Coronary artery (tissue), 2 donors: Measurements from ENCODE around the gene USP7.

Experiments
- DNase-seq: peaks from one replicate; pipeline ENCODE4 v3.0.0-alpha.2; 2017; ENCODE audit warnings: low spot score
- H3K27ac ChIP-seq, 2 donors: fragments of 200-600 bp; sonication (generic); one replicate each; pipeline ENCODE4 v1.5.1; 2016 to 2019
- H3K4me3 ChIP-seq: fragments of 200-600 bp; sonication (generic); 2 replicates; pipeline ENCODE4 v1.5.1; 2016; ENCODE audit warnings: mild to moderate bottlenecking, moderate library complexity
- TF ChIP-seq, protein P1 (sequence below): fragments of 200-600 bp; sonication (generic); IDR thresholded peaks from one replicate; pipeline ENCODE4 v1.5.1; 2019; ENCODE audit warnings: antibody characterized with exemption

USP7 gene

DNA sequence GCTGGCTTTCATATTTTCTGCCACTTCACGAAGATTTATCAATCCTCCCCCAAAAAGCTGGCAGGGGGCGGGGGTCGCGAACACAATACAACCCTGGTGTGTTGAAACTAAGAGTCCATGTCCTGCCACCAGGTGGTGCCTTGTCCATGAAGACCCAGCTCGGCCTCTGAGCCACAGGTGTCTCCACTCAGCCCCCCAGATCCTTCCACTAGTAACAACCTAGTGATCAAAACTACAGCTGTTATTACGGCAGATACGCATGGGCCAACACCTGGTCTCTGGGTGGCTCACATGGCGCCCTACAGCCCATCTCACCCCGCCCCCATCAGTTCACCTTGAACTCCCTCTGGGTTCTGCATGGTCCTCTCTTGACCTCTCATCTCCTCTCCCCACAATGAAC, 27.7 kb downstream of the USP7 start:
- Histone ChIP-seq H3K27ac (no peak overlapping the region), H3K4me3 (no peak overlapping the region)
- TF ChIP-seq, protein P1, sequence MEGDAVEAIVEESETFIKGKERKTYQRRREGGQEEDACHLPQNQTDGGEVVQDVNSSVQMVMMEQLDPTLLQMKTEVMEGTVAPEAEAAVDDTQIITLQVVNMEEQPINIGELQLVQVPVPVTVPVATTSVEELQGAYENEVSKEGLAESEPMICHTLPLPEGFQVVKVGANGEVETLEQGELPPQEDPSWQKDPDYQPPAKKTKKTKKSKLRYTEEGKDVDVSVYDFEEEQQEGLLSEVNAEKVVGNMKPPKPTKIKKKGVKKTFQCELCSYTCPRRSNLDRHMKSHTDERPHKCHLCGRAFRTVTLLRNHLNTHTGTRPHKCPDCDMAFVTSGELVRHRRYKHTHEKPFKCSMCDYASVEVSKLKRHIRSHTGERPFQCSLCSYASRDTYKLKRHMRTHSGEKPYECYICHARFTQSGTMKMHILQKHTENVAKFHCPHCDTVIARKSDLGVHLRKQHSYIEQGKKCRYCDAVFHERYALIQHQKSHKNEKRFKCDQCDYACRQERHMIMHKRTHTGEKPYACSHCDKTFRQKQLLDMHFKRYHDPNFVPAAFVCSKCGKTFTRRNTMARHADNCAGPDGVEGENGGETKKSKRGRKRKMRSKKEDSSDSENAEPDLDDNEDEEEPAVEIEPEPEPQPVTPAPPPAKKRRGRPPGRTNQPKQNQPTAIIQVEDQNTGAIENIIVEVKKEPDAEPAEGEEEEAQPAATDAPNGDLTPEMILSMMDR, result peak; percentile 2
- no peak for DNase-seq

DNA sequence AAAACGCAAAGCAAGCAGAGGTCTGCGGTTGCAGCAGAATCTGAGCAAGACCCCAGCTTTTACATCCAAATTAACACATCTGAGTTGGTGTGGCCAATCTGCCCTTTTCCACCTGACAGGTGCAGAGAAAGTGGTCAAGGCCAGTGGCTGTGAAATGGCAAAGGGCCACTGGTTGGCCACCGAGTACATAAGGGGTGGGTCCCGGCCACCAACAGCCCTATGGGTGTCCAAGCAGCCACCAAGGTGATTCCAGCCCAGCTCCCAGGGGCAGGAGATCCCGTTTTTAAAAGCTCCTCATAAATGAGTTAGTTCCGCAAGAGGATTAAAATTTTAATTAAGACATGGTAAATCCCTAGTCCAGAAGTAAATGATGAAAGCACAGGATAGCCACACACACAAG, 29.1 kb downstream of the USP7 start:
- Histone ChIP-seq H3K4me3 (no peak overlapping the region), H3K27ac (no peak overlapping the region)
- TF ChIP-seq, protein P1, result no peak
- DNase-seq, result no peak

DNA sequence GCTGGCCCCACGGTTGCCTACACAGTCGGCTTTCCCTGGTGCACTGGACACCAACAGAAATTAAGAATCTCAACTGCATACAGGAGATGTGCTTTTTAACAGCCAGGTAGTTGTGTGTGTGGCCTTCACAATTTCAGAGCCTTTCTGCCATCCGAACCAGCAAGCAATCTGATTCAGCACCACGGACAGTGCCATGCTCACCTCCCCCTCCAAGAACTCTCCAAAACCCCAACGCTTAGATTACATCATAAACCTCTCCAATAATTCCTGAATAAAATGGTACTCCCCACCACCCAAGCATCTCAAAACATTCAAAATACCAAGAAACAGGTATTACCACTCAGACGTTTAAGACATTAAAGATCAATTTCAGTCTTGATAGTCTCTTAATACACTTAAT, 31.8 kb downstream of the USP7 start:
- no peak for DNase-seq
- Histone ChIP-seq H3K27ac (no peak overlapping the region), H3K4me3 (no peak overlapping the region)
- TF ChIP-seq, protein P1, result no peak

DNA sequence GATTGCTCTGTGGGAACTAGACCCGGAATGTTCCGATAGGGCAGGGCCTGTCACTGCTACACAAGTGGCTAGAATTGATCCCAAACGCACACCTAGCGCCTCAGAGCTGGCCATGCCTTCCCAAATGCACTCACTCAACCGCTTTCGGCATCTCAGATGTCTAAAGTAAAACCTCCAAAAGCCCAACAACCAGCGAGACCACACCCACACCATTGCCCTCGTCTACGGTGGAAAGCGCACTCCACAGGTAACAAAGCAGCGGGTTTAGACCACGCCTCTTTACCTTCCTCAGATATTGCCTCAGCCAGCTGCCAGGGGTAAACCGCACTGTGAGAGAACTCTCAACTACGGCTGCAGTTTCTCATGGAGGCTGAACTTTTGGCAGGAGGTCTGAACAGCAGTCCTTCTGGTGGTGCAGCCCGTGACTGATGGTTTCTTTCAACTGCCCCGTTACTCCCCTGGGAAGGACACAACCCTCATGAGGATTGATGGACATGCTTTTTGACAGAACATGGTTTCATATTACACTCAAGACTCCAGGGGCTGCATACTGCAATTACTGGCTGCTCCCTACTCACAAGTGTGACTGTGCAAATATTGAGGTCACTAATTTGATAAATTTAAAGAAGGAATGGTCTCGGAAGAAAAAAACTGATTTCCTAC, 34.5 kb downstream of the USP7 start:
- no peak overlapping the region for H3K4me3 ChIP-seq
- TF ChIP-seq, protein P1, result no peak
- DNase-seq, result no peak
- H3K27ac ChIP-seq, result no peak overlapping the region

DNA sequence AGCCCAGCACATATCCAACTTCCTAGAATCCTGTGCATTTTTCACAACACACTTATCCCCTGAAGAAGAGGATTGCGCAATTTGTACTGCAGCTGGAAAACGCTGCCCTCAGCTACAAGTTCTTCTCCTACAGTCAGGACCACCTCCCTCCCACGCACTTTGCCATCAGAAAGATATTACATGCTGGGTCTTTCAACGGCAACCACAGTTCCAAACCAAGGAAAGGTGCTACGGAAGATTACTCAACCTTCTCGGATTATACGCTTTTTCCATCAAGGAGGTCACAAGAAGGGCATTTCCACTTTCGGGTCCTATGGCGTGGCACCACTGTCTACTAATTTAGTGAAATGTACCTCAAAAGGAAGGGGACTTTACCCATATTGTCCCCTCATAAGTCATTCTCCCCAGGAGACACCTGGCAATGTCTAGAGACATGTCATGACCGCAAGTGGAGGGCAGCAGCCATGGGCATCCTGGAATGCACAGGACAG, 35.2 kb downstream of the USP7 start:
- no peak for DNase-seq
- no peak overlapping the region for H3K27ac ChIP-seq
- TF ChIP-seq, protein P1, result no peak
- H3K4me3 ChIP-seq, result no peak overlapping the region

DNA sequence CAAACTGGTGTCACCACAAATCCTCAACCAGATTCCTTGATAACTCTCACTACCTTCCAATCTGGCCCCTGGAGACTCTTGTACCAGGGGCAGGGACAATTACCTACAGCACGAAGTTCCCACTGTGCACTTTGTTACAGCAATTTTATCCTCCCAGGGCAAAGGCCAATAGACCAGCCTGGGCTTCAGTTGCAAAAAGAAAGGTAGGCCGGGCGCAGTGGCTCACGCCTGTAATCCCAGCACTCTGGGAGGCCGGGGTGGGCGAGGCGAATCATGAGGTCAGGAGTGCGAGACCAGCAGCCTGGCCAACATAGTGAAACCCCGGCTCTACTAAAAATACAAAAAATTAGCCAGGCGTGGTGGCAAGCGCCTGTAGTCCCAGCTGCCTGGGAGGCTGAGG, 36.9 kb downstream of the USP7 start:
- TF ChIP-seq, protein P1, result no peak
- no peak overlapping the region for H3K4me3 ChIP-seq

DNA sequence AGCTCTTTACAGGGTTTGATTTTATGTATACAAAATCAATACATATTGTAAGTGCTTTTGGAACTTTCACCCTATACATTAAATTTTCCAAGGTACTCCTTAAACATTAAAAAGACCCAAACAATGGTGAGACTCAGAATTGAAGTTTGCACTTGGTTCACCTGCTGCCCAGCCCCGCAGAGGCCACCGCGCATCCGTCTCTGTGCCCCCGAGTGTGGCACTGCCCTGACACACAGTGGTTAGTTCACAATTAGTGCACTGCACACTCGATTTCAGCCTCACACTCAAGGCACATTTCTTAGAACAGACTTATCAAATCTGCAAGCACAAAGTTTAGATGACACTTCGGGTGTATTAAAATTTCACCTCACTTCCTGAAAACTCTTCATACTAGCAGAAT, 38.3 kb downstream of the USP7 start:
- DNase-seq, result no peak
- TF ChIP-seq, protein P1, result no peak
- H3K4me3 ChIP-seq, result no peak overlapping the region
- no peak overlapping the region for H3K27ac ChIP-seq

More for the DNA sequence above, 36.9 kb downstream of the USP7 start:
- no peak for DNase-seq
- no peak overlapping the region for H3K27ac ChIP-seq
